GM23338 (cell line): ENCODE data around the gene LHX3. TPM values are rescaled to one million over a fixed set of nuclear protein-coding genes. Genes with fewer than 3 reads are reported as not detected.

Source experiments
- ATAC-seq: fragments of 200-7000 bp; cut with Tn5 transposase; 3 replicates; pipeline ENCODE4 v1.9.1; 2020
- DNase-seq: peaks from one replicate; pipeline ENCODE4 v3.0.0-alpha.2; 2015; ENCODE audit warnings: low spot score
- H2AFZ ChIP-seq: fragments of 200-600 bp; sonication (generic); 2 replicates; pipeline ENCODE4 v1.8.0; 2016; ENCODE audit warnings: antibody characterized with exemption, mild to moderate bottlenecking, moderate library complexity
- H3F3A ChIP-seq: fragments of 200-600 bp; sonication (generic); replicated peaks from 2 replicates; pipeline ENCODE4 v1.8.0; 2017; ENCODE audit warnings: antibody characterized with exemption, mixed run types, low read depth
- H3K27ac ChIP-seq: fragments of 200-600 bp; sonication (generic); 2 replicates; pipeline ENCODE4 v1.6.1; 2016; ENCODE audit warnings: low read depth
- H3K27me3 ChIP-seq: fragments of 200-600 bp; sonication (generic); 2 replicates; pipeline ENCODE4 v1.8.0; 2016; ENCODE audit warnings: mild to moderate bottlenecking, mixed run types, moderate library complexity; ENCODE audit not compliant: insufficient read depth
- H3K36me3 ChIP-seq: fragments of 200-600 bp; sonication (generic); 2 replicates; pipeline ENCODE4 v1.8.0; 2016; ENCODE audit warnings: mild to moderate bottlenecking; ENCODE audit not compliant: insufficient read depth
- H3K4me1 ChIP-seq: fragments of 200-600 bp; sonication (generic); 2 replicates; pipeline ENCODE4 v1.8.0; 2016; ENCODE audit warnings: mild to moderate bottlenecking, moderate library complexity; ENCODE audit not compliant: insufficient read depth
- H3K4me2 ChIP-seq: fragments of 200-600 bp; sonication (generic); 2 replicates; pipeline ENCODE4 v1.7.1; 2017; ENCODE audit warnings: mixed run types
- H3K4me3 ChIP-seq: fragments of 200-600 bp; sonication (generic); 2 replicates; pipeline ENCODE4 v1.6.1; 2016; ENCODE audit warnings: mixed run types
- H3K79me2 ChIP-seq: fragments of 200-600 bp; sonication (generic); replicated peaks from 2 replicates; pipeline ENCODE4 v1.8.0; 2017; ENCODE audit warnings: mild to moderate bottlenecking; ENCODE audit not compliant: insufficient read depth
- H3K9me2 ChIP-seq: fragments of 200-600 bp; sonication (generic); 2 replicates; pipeline ENCODE4 v1.8.0; 2017; ENCODE audit not compliant: insufficient read depth
- H4K20me1 ChIP-seq: fragments of 200-600 bp; sonication (generic); replicated peaks from 2 replicates; pipeline ENCODE4 v1.8.0; 2017; ENCODE audit warnings: mild to moderate bottlenecking; ENCODE audit not compliant: insufficient read depth
- H3K27ac Mint-ChIP-seq: 2 replicates; pipeline ENCODE4 v1.8.0; 2020; ENCODE audit warnings: inconsistent platforms, mild to moderate bottlenecking, moderate library complexity, mixed read lengths
- H3K27me3 Mint-ChIP-seq: 3 replicates; pipeline ENCODE4 v1.8.0; 2022; ENCODE audit warnings: low read depth, mild to moderate bottlenecking, moderate library complexity, mixed read lengths, inconsistent platforms; ENCODE audit not compliant: insufficient read depth, poor library complexity
- H3K36me3 Mint-ChIP-seq: 3 replicates; pipeline ENCODE4 v1.8.0; 2021; ENCODE audit warnings: low read depth, mild to moderate bottlenecking, inconsistent platforms, moderate library complexity, mixed read lengths
- H3K4me1 Mint-ChIP-seq: 3 replicates; pipeline ENCODE4 v1.8.0; 2020; ENCODE audit warnings: mild to moderate bottlenecking, inconsistent platforms, mixed read lengths
- H3K4me3 Mint-ChIP-seq: 3 replicates; pipeline ENCODE4 v1.8.0; 2021; ENCODE audit warnings: moderate library complexity, mild to moderate bottlenecking, inconsistent platforms, mixed read lengths
- H3K9me3 Mint-ChIP-seq: 3 replicates; pipeline ENCODE4 v1.8.0; 2020; ENCODE audit warnings: moderate library complexity, mild to moderate bottlenecking, inconsistent platforms, mixed read lengths
- CTCF ChIP-seq, 2 experiments: fragments of 200-600 bp in 1 of 2; sonication (generic) in 1 of 2; conservative IDR thresholded peaks; 2 replicates each; pipeline versions ENCODE4 v1.5.1 to v1.6.1; 2016 to 2017; ENCODE audit warnings: antibody characterized with exemption in 2 of 2, low read depth in 2 of 2, mild to moderate bottlenecking in 2 of 2, moderate library complexity in 1 of 2
- ETS1 ChIP-seq: IDR thresholded peaks from 2 replicates; pipeline ENCODE4 v1.6.1; 2016; ENCODE audit warnings: antibody characterized with exemption
- EZH2 ChIP-seq: fragments of 200-600 bp; sonication (generic); IDR thresholded peaks from one replicate; pipeline ENCODE4 v1.8.0; 2017; ENCODE audit warnings: antibody characterized with exemption, mild to moderate bottlenecking, low read depth; ENCODE audit not compliant: unreplicated experiment
- JUNB ChIP-seq: IDR thresholded peaks from one replicate; pipeline ENCODE4 v1.6.1; 2016; ENCODE audit warnings: antibody characterized with exemption; ENCODE audit not compliant: unreplicated experiment
- NANOG ChIP-seq: IDR thresholded peaks from 2 replicates; pipeline ENCODE4 v1.6.1; 2016; ENCODE audit warnings: antibody characterized with exemption, borderline replicate concordance
- POLR2AphosphoS5 ChIP-seq: IDR thresholded peaks from 2 replicates; pipeline ENCODE4 v1.6.1; 2016; ENCODE audit warnings: antibody characterized with exemption, low read depth
- STAT1 ChIP-seq: IDR thresholded peaks from one replicate; pipeline ENCODE4 v1.6.1; 2016; ENCODE audit warnings: antibody characterized with exemption; ENCODE audit not compliant: unreplicated experiment
- ZNF114 ChIP-seq: fragments of 250-450 bp; sonication (Bioruptor Pico); IDR thresholded peaks from 2 replicates; pipeline ENCODE4 v1.5.0; 2020; ENCODE audit warnings: mild to moderate bottlenecking, moderate library complexity
- ZNF331 ChIP-seq: fragments of 250-450 bp; sonication (Bioruptor Pico); IDR thresholded peaks from 2 replicates; pipeline ENCODE4 v1.5.0; 2020; ENCODE audit warnings: low read depth, mild to moderate bottlenecking, moderate library complexity
- ZNF462 ChIP-seq: fragments of 250-450 bp; sonication (Bioruptor Pico); IDR thresholded peaks from 2 replicates; pipeline ENCODE4 v1.5.0; 2020; ENCODE audit warnings: mild to moderate bottlenecking, moderate library complexity
- polyA plus RNA-seq: library from polyadenylated mRNA; unstranded; fragments of >200 nt; fragmentation: Nextera tagmentation; extraction: Ambion mirVana; gene quantifications from 2 replicates; pipeline ENCODE4 v1.2.1, GENCODE V29; 2016
- total RNA-seq: library from RNA; depleted of rRNA; stranded (reverse); fragments of >200 nt; shearing (Covaris generic); gene quantifications from 2 replicates; pipeline ENCODE4 v1.2.3, GENCODE V29; 2014

The LHX3 gene
- total and polyA plus RNA-seq, 2 experiments from 2014 or later, result 0.08 TPM; not detected in 1

- peaks cover 31% of the 10 kb centered on the region for H3K4me1 Mint-ChIP-seq
- peaks cover 2% of the 10 kb centered on the region; the same call in 2 of the 3 replicates for H3K36me3 Mint-ChIP-seq
- no peak overlapping the region for H3K4me3 Mint-ChIP-seq
- no peak for TF ChIP-seq POLR2AphosphoS5
- no peak for TF ChIP-seq CTCF (conservative IDR thresholded peaks at IDR 0.05; ENCODE audit: low read depth in 2 of 2)
- Histone ChIP-seq H3K4me3 (no peak overlapping the region), H3K27ac (no peak overlapping the region), H3K36me3 (no peaks in the 10 kb centered on the region), H4K20me1 (no peaks in the 10 kb centered on the region), H3K9me2 (no peaks in the 10 kb centered on the region), H3F3A (0 out of 2 replicates have a peak, but pooled peaks cover 3% of the 10 kb centered on the region), H3K79me2 (no peaks in the 10 kb centered on the region), H3K4me1 (peaks cover 12% of the 10 kb centered on the region; the same call in 1 of the 2 replicates), H3K27me3 (no peaks in the 10 kb centered on the region), H2AFZ (no peak overlapping the region), H3K4me2 (no peak overlapping the region)
- H3K9me3 Mint-ChIP-seq, result peaks cover 7% of the 10 kb centered on the region; the same call in 1 of the 3 replicates
- no peak for ATAC-seq
- DNase-seq, result no peak
- no peak overlapping the region for H3K27ac Mint-ChIP-seq
- peaks cover 6% of the 10 kb centered on the region for H3K27me3 Mint-ChIP-seq
Observed at GRCh38 chr9:136155576-136155975, 49.4 kb downstream of the LHX3 start.

GRCh38 chr9:136154943-136155342 lies 50.0 kb downstream of the LHX3 start:
- Histone ChIP-seq H4K20me1 (no peaks in the 10 kb centered on the region), H2AFZ (no peak overlapping the region), H3K79me2 (no peaks in the 10 kb centered on the region), H3K27ac (no peak overlapping the region), H3K4me2 (no peak overlapping the region), H3K27me3 (no peaks in the 10 kb centered on the region), H3K36me3 (no peaks in the 10 kb centered on the region), H3F3A (0 out of 2 replicates have a peak, but pooled peaks cover 3% of the 10 kb centered on the region), H3K4me1 (peaks cover 12% of the 10 kb centered on the region; the same call in 1 of the 2 replicates), H3K4me3 (no peak overlapping the region), H3K9me2 (no peaks in the 10 kb centered on the region)
- Mint-ChIP-seq H3K36me3 (peaks cover 2% of the 10 kb centered on the region; the same call in 2 of the 3 replicates), H3K27me3 (peaks cover 6% of the 10 kb centered on the region), H3K4me3 (no peak overlapping the region; the same call in 2 of the 3 replicates), H3K27ac (no peak overlapping the region), H3K9me3 (peaks cover 7% of the 10 kb centered on the region; the same call in 1 of the 3 replicates), H3K4me1 (peaks cover 27% of the 10 kb centered on the region)
- TF ChIP-seq ZNF331 (CRISPR knock-in tag) (no peak), EZH2 (no peak), ZNF114 (no peak), POLR2AphosphoS5 (no peak), STAT1 (no peak), ZNF462 (CRISPR knock-in tag) (no peak), CTCF (conservative IDR thresholded peaks at IDR 0.05; ENCODE audit: low read depth in 2 of 2) (no peak), NANOG (no peak), JUNB (no peak), ETS1 (no peak)
- DNase-seq, result no peak
- ATAC-seq, result no peak
